ENCODE results near the gene CLOCK.

The CLOCK gene

GRCh38 chr4:55437356-55437796 is 109.3 kb downstream of the CLOCK start:
- H3K4me3 ChIP-seq (replicated peaks in 1 of 2; ENCODE audit: low read depth in 2 of 2, low read length in 2 of 2): no peak overlapping the region
- DNase-seq (ENCODE audit: low read depth in 2 of 2): peak; percentile 12 to 65
- TF ChIP-seq CTCF (IDR thresholded peaks at IDR 0.05; ENCODE audit: low read depth, low read length): no peak

- peak; percentile 61 to 64 for DNase-seq (ENCODE audit: low read depth in 2 of 2)
- H3K4me3 ChIP-seq (replicated peaks in 1 of 2; ENCODE audit: low read depth in 2 of 2, low read length in 2 of 2): no peak overlapping the region
- peak; percentile 40 for TF ChIP-seq CTCF (IDR thresholded peaks at IDR 0.05; ENCODE audit: low read depth, low read length)
These were observed 111.4 kb downstream of the CLOCK start for GRCh38 chr4:55435141-55435841.

- TF ChIP-seq CTCF (IDR thresholded peaks at IDR 0.05; ENCODE audit: low read depth, low read length): no peak
- H3K4me3 ChIP-seq (replicated peaks in 1 of 2; ENCODE audit: low read depth in 2 of 2, low read length in 2 of 2): no peak overlapping the region
- DNase-seq (ENCODE audit: low read depth in 2 of 2): no peak
These were observed 114.9 kb downstream of the CLOCK start for GRCh38 chr4:55431710-55432336.

GRCh38 chr4:55424791-55425190 is 121.9 kb downstream of the CLOCK start:
- DNase-seq (ENCODE audit: low read depth in 2 of 2): no peak
- H3K4me3 ChIP-seq (replicated peaks in 1 of 2; ENCODE audit: low read depth in 2 of 2, low read length in 2 of 2): no peak overlapping the region
- no peak for TF ChIP-seq CTCF (IDR thresholded peaks at IDR 0.05; ENCODE audit: low read depth, low read length)

- TF ChIP-seq CTCF (IDR thresholded peaks at IDR 0.05; ENCODE audit: low read depth, low read length): no peak
- H3K4me3 ChIP-seq (replicated peaks in 1 of 2; ENCODE audit: low read depth in 2 of 2, low read length in 2 of 2): no peak overlapping the region
- no peak for DNase-seq (ENCODE audit: low read depth in 2 of 2)
These were observed 130.5 kb downstream of the CLOCK start for GRCh38 chr4:55416176-55416575.

GRCh38 chr4:55411621-55412020 is 135.1 kb downstream of the CLOCK start:
- peak in 1 of 2 donors; percentile 45 for DNase-seq (ENCODE audit: low read depth in 2 of 2)
- no peak for TF ChIP-seq CTCF (IDR thresholded peaks at IDR 0.05; ENCODE audit: low read depth, low read length)
- H3K4me3 ChIP-seq (replicated peaks in 1 of 2; ENCODE audit: low read depth in 2 of 2, low read length in 2 of 2): no peak overlapping the region
